ENCODE results near the gene PLCG2.

GRCh38 chr16:81807767-81808358, 28.8 kb downstream of the PLCG2 start:
- TF ChIP-seq POLR2A (IDR thresholded peaks at IDR 0.05; ENCODE audit: extremely low read depth, insufficient read length) = no peak
- no peak for TF ChIP-seq MYC (IDR thresholded peaks at IDR 0.05; ENCODE audit: low read depth, low read length)

Data from NB4 (cell line).